Caco-2 (cell line): Measurements from ENCODE around the gene NDUFV1. TPM values are rescaled to one million over a fixed set of nuclear protein-coding genes. Genes with fewer than 3 reads are reported as not detected.

Experiments
- Bru-seq: library from RNA; stranded (reverse); fragments of 400-500 nt; gene quantifications from one replicate; lab custom pipeline; 2021; lab: Mats Ljungman, UMichigan
- BruChase-seq, 2 experiments: library from RNA; stranded (reverse); fragments of 400-500 nt; gene quantifications; one replicate each; lab custom pipeline; 2021; lab: Mats Ljungman, UMichigan
- BruUV-seq: library from RNA; stranded (reverse); fragments of 400-500 nt; replicated peaks from 2 replicates; lab custom pipeline; 2021; lab: Mats Ljungman, UMichigan
- CTCF ChIA-PET: fragments of 300-600 bp; sonication (Branson Sonifier 250); formaldehyde crosslinking; loops from one replicate; lab custom pipeline; 2022; ENCODE audit warnings: antibody characterized with exemption; lab: Charles Lee
- POLR2A ChIA-PET: fragments of 300-600 bp; sonication (Branson Sonifier 250); formaldehyde crosslinking; loops from one replicate; lab custom pipeline; 2022; ENCODE audit warnings: antibody characterized with exemption; lab: Charles Lee
- DNase-seq, 2 experiments: peaks; one replicate each; pipeline versions ENCODE4 v3.0.0 to v3.0.0-alpha.2; 2020 to 2022
- H3K27me3 ChIP-seq: replicated peaks from 2 replicates; pipeline ENCODE4 v1.6.0; 2011; ENCODE audit warnings: low read length; ENCODE audit not compliant: control insufficient read depth, insufficient read depth
- H3K36me3 ChIP-seq: 2 replicates; pipeline ENCODE4 v1.5.1; 2011; ENCODE audit warnings: low read length; ENCODE audit not compliant: control insufficient read depth, insufficient read depth
- H3K4me1 ChIP-seq: fragments of 250-450 bp; sonication (Bioruptor Pico); 2 replicates; pipeline ENCODE4 v1.5.1; 2020; ENCODE audit warnings: mild to moderate bottlenecking
- H3K4me3 ChIP-seq: 2 replicates; pipeline ENCODE4 v1.5.1; 2011; ENCODE audit warnings: low read depth, mild to moderate bottlenecking, control low read depth, low read length
- H3K9me3 ChIP-seq: fragments of 250-450 bp; sonication (Bioruptor Pico); 2 replicates; pipeline ENCODE4 v1.5.1; 2020; ENCODE audit warnings: mild to moderate bottlenecking, moderate library complexity
- H3K27ac Mint-ChIP-seq: one replicate; pipeline ENCODE4 v1.8.0; 2022; ENCODE audit warnings: mixed read lengths; ENCODE audit not compliant: unreplicated experiment
- H3K27me3 Mint-ChIP-seq: one replicate; pipeline ENCODE4 v1.8.0; 2022; ENCODE audit warnings: mixed read lengths; ENCODE audit not compliant: insufficient read depth, unreplicated experiment
- H3K36me3 Mint-ChIP-seq: one replicate; pipeline ENCODE4 v1.8.0; 2022; ENCODE audit warnings: mild to moderate bottlenecking, mixed read lengths; ENCODE audit not compliant: insufficient read depth, unreplicated experiment
- H3K4me1 Mint-ChIP-seq: one replicate; pipeline ENCODE4 v1.8.0; 2022; ENCODE audit warnings: low read depth, mixed read lengths; ENCODE audit not compliant: unreplicated experiment
- H3K4me3 Mint-ChIP-seq: one replicate; pipeline ENCODE4 v1.8.0; 2022; ENCODE audit warnings: mild to moderate bottlenecking, moderate library complexity, mixed read lengths; ENCODE audit not compliant: unreplicated experiment
- H3K9me3 Mint-ChIP-seq: one replicate; pipeline ENCODE4 v1.8.0; 2022; ENCODE audit warnings: mixed read lengths; ENCODE audit not compliant: unreplicated experiment
- CTCF ChIP-seq, 2 experiments: fragments of 200-600 bp in 1 of 2; IDR thresholded peaks; 1 replicate in 1 of 2; 2 replicates in 1 of 2; pipeline versions ENCODE4 v1.5.1 to v1.8.0; 2011 to 2022; ENCODE audit warnings: antibody characterized with exemption in 1 of 2, control low read depth in 1 of 2, inconsistent platforms in 1 of 2, low read depth in 1 of 2, low read length in 1 of 2, mild to moderate bottlenecking in 1 of 2, moderate library complexity in 1 of 2; ENCODE audit not compliant: insufficient read depth in 1 of 2, severe bottlenecking in 1 of 2, unreplicated experiment in 1 of 2
- intact Hi-C: fragments of 100-400 bp; cut with micrococcal nuclease; formaldehyde crosslinking; loops from one replicate; pipeline ENCODE4 v1.10.0; 2022; ENCODE audit not compliant: unreplicated experiment
- long read RNA-seq: library from polyadenylated mRNA; stranded (forward); transcript quantifications from one replicate; pipeline ENCODE4 v2.0.0, GENCODE V29; 2022
- total RNA-seq: library from RNA; stranded (reverse); gene quantifications from 2 replicates; pipeline ENCODE4 v1.2.3, GENCODE V29; 2022

Gene NDUFV1
- total RNA-seq (358 and 375 TPM in 2 replicates), Bru-seq, nascent RNA (percentile 91 among the genes with signal in this experiment), BruChase-seq, experiment 1, labeled RNA remaining after a 2-hour chase (percentile 93 among the genes with signal in this experiment), BruChase-seq, experiment 2, labeled RNA remaining after a 6-hour chase (percentile 95 among the genes with signal in this experiment)
- long read RNA-seq, transcript NDUFV1-208 (7 exons, 1,748 nt) = minor isoform, 8 of 771 reads
- long read RNA-seq, transcript NDUFV1-216 (10 exons, 1,503 nt) = minor isoform, 7 of 771 reads
- long read RNA-seq, transcript NDUFV1-202 (10 exons, 1,512 nt) = minor isoform, 8 of 771 reads
- long read RNA-seq, transcript NDUFV1-201 (10 exons, 1,596 nt) = major isoform, 635 of 771 reads
- long read RNA-seq, partial matches to known transcripts = 56 of 771 reads
- long read RNA-seq, other reads (novel, unspliced or antisense) = 54 of 771 reads

- H3K36me3 Mint-ChIP-seq = peaks cover 35% of the 10 kb centered on the region
- peak within 1 kb of the TSS; percentile 91 for H3K27ac Mint-ChIP-seq
- H3K4me1 Mint-ChIP-seq = no peaks in the 10 kb centered on the region
- Histone ChIP-seq H3K4me1 (peaks cover 10% of the 10 kb centered on the region; the same call in 1 of the 2 replicates), H3K9me3 (peaks cover 8% of the 10 kb centered on the region), H3K4me3 (peak within 1 kb of the TSS; percentile 80), H3K36me3 (peaks cover 8% of the 10 kb centered on the region), H3K27me3 (no peaks in the 10 kb centered on the region)
- intact Hi-C loops = loop anchor here (1.0 kb wide), 3 partner anchors 23 to 98 kb away; partner anchors contain the start of genes CDK2AP2 and GSTP1
- H3K4me3 Mint-ChIP-seq = peak within 1 kb of the TSS; percentile 82
- peak; percentile 98 to 100 for DNase-seq
- POLR2A ChIA-PET = no interaction called here
- CTCF ChIA-PET = no interaction called here
- H3K9me3 Mint-ChIP-seq = peaks cover 10% of the 10 kb centered on the region
- TF ChIP-seq CTCF (IDR thresholded peaks at IDR 0.05; ENCODE audit: insufficient read depth in 1 of 2, low read depth in 1 of 2, low read length in 1 of 2, severe bottlenecking in 1 of 2, unreplicated experiment in 1 of 2) = peak; percentile 86 to 88
- H3K27me3 Mint-ChIP-seq = no peaks in the 10 kb centered on the region
- no TSS peak for BruUV-seq
Observed at GRCh38 chr11:67606492-67607295, at the start of gene NDUFV1. NDUFV1 (plus strand) TSS chr11:67606936; CDS start chr11:67607005, 69 bp downstream.

DNA sequence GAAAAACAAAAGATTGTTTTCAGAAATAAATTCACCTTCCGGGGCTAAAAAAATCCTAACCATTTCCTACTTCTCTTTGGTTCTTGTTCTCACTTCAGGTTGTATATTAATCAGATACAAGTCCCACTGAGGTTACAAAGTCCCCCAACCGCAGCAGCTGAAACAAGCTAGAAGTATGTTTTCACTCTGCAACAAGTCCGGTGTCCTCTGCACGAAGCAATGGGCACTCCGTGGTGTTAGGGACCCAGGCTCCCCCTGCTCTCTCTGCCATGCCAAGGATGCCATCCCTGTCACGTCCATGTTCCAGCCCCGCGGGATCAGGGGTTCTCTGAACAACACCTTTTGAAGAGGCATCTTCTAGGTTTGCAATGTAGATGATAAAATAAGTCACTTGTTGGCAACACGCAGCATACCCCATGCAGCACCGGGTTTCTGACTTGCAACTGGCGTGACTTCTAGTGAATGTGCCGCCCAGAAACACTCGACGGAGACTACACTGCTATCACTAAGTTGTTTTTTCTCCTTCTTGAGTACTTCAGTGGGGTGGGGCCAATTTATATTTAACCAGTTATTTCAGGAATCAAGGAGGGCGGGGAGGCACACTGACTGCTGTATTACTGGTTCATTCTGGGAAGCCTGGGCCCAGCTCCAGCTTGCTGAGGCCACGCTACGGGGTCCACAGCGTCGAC is 48.5 kb upstream of the NDUFV1 start:
- Mint-ChIP-seq H3K27ac (peak overlapping the region; percentile 27), H3K4me3 (peak overlapping the region; percentile 32), H3K36me3 (peaks cover 12% of the 10 kb centered on the region), H3K9me3 (no peaks in the 10 kb centered on the region), H3K27me3 (no peaks in the 10 kb centered on the region), H3K4me1 (peaks cover 27% of the 10 kb centered on the region)
- no peak overlapping the region for H3K4me3 ChIP-seq
- no peaks in the 10 kb centered on the region for H3K27me3 ChIP-seq
- no peak for DNase-seq
- intact Hi-C loops = no loop called here
- no peaks in the 10 kb centered on the region for H3K9me3 ChIP-seq
- CTCF ChIA-PET = no interaction called here
- no peaks in the 10 kb centered on the region; the same call in 1 of the 2 replicates for H3K36me3 ChIP-seq
- no peak for TF ChIP-seq CTCF (IDR thresholded peaks at IDR 0.05; ENCODE audit: insufficient read depth in 1 of 2, low read depth in 1 of 2, low read length in 1 of 2, severe bottlenecking in 1 of 2, unreplicated experiment in 1 of 2)
- peaks cover 30% of the 10 kb centered on the region for H3K4me1 ChIP-seq
- POLR2A ChIA-PET = no interaction called here
- BruUV-seq = no TSS peak
